Colonic mucosa (tissue), 4 donors: ENCODE data around the gene AFG1L. TPM values are rescaled to one million over a fixed set of nuclear protein-coding genes. Genes with fewer than 3 reads are reported as not detected.
"Not testable (repeated sequence)": the region's sequence is repeated elsewhere in the genome, so short reads cannot be mapped to it uniquely, and the experiment has no call there.

ENCODE experiments used
- DNase-seq: peaks from one replicate; pipeline ENCODE4 v3.0.0-alpha.2; 2020
- H3K27ac ChIP-seq: fragments of 200-600 bp; one replicate; pipeline ENCODE4 v1.8.0; 2021
- H3K27me3 ChIP-seq: fragments of 200-600 bp; one replicate; pipeline ENCODE4 v1.8.0; 2021
- H3K36me3 ChIP-seq: fragments of 200-600 bp; one replicate; pipeline ENCODE4 v1.8.0; 2021
- H3K4me1 ChIP-seq: fragments of 200-600 bp; one replicate; pipeline ENCODE4 v1.8.0; 2021; ENCODE audit warnings: mild to moderate bottlenecking
- H3K4me3 ChIP-seq: fragments of 200-600 bp; one replicate; pipeline ENCODE4 v1.8.0; 2021
- H3K9ac ChIP-seq, 2 donors: one replicate each; pipeline ENCODE4 v1.7.0; 2013; ENCODE audit warnings: control low read depth in 2 of 2, low read depth in 2 of 2, low read length in 2 of 2
- H3K9me3 ChIP-seq: fragments of 200-600 bp; one replicate; pipeline ENCODE4 v1.8.0; 2021
- CTCF ChIP-seq: fragments of 200-600 bp; IDR thresholded peaks from one replicate; pipeline ENCODE4 v1.8.0; 2022; ENCODE audit warnings: antibody characterized with exemption, mild to moderate bottlenecking
- intact Hi-C: fragments of 100-400 bp; cut with DNase I; formaldehyde crosslinking; loops from one replicate; pipeline ENCODE4 v1.14.1; 2022
- total RNA-seq, 2 donors: library from RNA; stranded (reverse); fragmentation: NEBNext Ultra II Directional in 1 of 2; extraction: Animal tissue kit (Norgen Biotek cat#: 25700) in 1 of 2; gene quantifications; one replicate each; pipeline ENCODE4 v1.2.1, GENCODE V29; 2021
- donor health status: healthy.
- donor health status: DM: no; HTN: no; CAD: no.
- donor health status: DM: no; HTN: no; CAD: no.

AFG1L gene
- 10 to 100 TPM in 1 of 2 donors, 1 to 10 TPM in 1; 9.5 to 10.9 TPM for total RNA-seq

- no peaks in the 10 kb centered on the region for H3K9me3 ChIP-seq
- H3K27me3 ChIP-seq: no peaks in the 10 kb centered on the region
- no peaks in the 10 kb centered on the region for H3K36me3 ChIP-seq
- H3K4me3 ChIP-seq: peak within 1 kb of the TSS; percentile 65
- TF ChIP-seq CTCF: no peak
- H3K27ac ChIP-seq: peak within 1 kb of the TSS; percentile 94
- peak within 1 kb of the TSS; percentile 71 to 90 for H3K9ac ChIP-seq
- no peaks in the 10 kb centered on the region for H3K4me1 ChIP-seq
- intact Hi-C loops: no loop called here
- DNase-seq: peak; percentile 97
Observed at GRCh38 chr6:108294727-108295625, at the start of gene AFG1L. TSS of gene AFG1L (plus strand) at chr6:108295054. CDS start at chr6:108295080, 26 bp downstream.

GRCh38 chr6:108245095-108245494 is 49.8 kb upstream of the AFG1L start:
- H3K4me1 ChIP-seq, H3K4me3 ChIP-seq, DNase-seq, H3K27me3 ChIP-seq, H3K9me3 ChIP-seq, H3K36me3 ChIP-seq, H3K27ac ChIP-seq, intact Hi-C loops, H3K9ac ChIP-seq: not testable (repeated sequence)

DNA sequence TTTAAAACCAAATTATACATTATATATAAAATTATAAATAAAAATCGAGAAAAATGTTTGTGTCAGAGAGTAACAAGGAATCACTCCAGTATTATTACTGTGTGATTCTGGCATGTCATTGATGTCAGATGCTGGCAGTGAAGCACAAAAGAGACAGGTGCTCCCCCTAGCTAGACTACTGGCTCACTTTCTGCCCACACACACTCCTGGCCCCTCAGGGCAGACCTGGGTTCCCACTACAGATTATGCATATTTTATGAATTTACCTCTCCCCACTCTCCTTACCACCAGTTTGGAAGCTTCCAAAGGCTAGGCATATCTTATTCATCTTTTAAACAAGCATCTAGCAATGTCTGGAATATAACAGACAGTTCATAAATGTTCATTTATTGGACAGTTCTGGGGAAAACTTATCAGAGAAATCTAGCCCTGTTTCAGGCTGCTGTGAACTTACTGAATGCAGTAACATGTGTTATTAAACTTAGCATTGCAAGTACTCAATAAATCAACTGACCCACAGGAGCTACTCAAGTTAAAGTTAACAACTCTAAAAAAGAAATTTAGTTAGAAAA is 46.8 kb upstream of the AFG1L start:
- Histone ChIP-seq H3K27ac (no peak overlapping the region), H3K36me3 (no peaks in the 10 kb centered on the region), H3K4me3 (no peak overlapping the region), H3K9ac (no peak overlapping the region), H3K27me3 (no peaks in the 10 kb centered on the region), H3K4me1 (no peaks in the 10 kb centered on the region), H3K9me3 (no peaks in the 10 kb centered on the region)
- no peak for TF ChIP-seq CTCF
- intact Hi-C loops: no loop called here
- no peak for DNase-seq

GRCh38 chr6:108250240-108250866 is 44.5 kb upstream of the AFG1L start:
- Histone ChIP-seq H3K4me3 (no peak overlapping the region), H3K4me1 (no peaks in the 10 kb centered on the region), H3K9ac (no peak overlapping the region), H3K27ac (no peak overlapping the region), H3K27me3 (no peaks in the 10 kb centered on the region), H3K36me3 (no peaks in the 10 kb centered on the region), H3K9me3 (no peaks in the 10 kb centered on the region)
- intact Hi-C loops: no loop called here
- no peak for TF ChIP-seq CTCF
- no peak for DNase-seq

DNA sequence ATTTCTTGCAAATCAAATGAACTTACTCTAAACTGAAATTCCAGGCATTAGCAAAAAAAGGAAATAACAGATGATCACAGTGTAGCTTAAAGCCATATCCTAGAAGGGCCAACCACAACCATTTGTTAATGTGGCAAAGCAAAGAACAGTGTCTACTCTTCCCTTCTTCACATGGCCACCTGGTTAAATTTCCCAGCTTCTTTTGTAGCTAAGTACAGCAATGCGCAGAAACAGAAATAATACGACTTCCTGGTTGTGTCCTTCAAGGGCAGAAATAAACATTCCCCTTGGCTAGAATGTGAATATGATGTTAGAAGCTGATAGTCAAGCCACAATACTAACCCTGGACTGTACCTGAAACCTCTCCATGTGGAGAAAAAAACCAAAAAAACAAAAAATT is 43.6 kb upstream of the AFG1L start:
- Histone ChIP-seq H3K27me3 (no peaks in the 10 kb centered on the region), H3K9ac (no peak overlapping the region), H3K9me3 (no peaks in the 10 kb centered on the region), H3K36me3 (no peaks in the 10 kb centered on the region), H3K27ac (no peak overlapping the region), H3K4me1 (no peaks in the 10 kb centered on the region), H3K4me3 (no peak overlapping the region)
- intact Hi-C loops: no loop called here
- TF ChIP-seq CTCF: no peak
- no peak for DNase-seq
